GM23338 (cell line): ENCODE data around the gene MPEG1. TPM values are rescaled to one million over a fixed set of nuclear protein-coding genes. Genes with fewer than 3 reads are reported as not detected.
A peak's percentile ranks its signal among the peaks of the same experiment; 100 is the strongest.

ENCODE experiments used
- ATAC-seq: fragments of 200-7000 bp; cut with Tn5 transposase; 3 replicates; pipeline ENCODE4 v1.9.1; 2020
- DNase-seq: peaks from one replicate; pipeline ENCODE4 v3.0.0-alpha.2; 2015; ENCODE audit warnings: low spot score
- H2AFZ ChIP-seq: fragments of 200-600 bp; sonication (generic); 2 replicates; pipeline ENCODE4 v1.8.0; 2016; ENCODE audit warnings: antibody characterized with exemption, mild to moderate bottlenecking, moderate library complexity
- H3F3A ChIP-seq: fragments of 200-600 bp; sonication (generic); replicated peaks from 2 replicates; pipeline ENCODE4 v1.8.0; 2017; ENCODE audit warnings: antibody characterized with exemption, mixed run types, low read depth
- H3K27ac ChIP-seq: fragments of 200-600 bp; sonication (generic); 2 replicates; pipeline ENCODE4 v1.6.1; 2016; ENCODE audit warnings: low read depth
- H3K27me3 ChIP-seq: fragments of 200-600 bp; sonication (generic); 2 replicates; pipeline ENCODE4 v1.8.0; 2016; ENCODE audit warnings: mild to moderate bottlenecking, mixed run types, moderate library complexity; ENCODE audit not compliant: insufficient read depth
- H3K36me3 ChIP-seq: fragments of 200-600 bp; sonication (generic); 2 replicates; pipeline ENCODE4 v1.8.0; 2016; ENCODE audit warnings: mild to moderate bottlenecking; ENCODE audit not compliant: insufficient read depth
- H3K4me1 ChIP-seq: fragments of 200-600 bp; sonication (generic); 2 replicates; pipeline ENCODE4 v1.8.0; 2016; ENCODE audit warnings: mild to moderate bottlenecking, moderate library complexity; ENCODE audit not compliant: insufficient read depth
- H3K4me2 ChIP-seq: fragments of 200-600 bp; sonication (generic); 2 replicates; pipeline ENCODE4 v1.7.1; 2017; ENCODE audit warnings: mixed run types
- H3K4me3 ChIP-seq: fragments of 200-600 bp; sonication (generic); 2 replicates; pipeline ENCODE4 v1.6.1; 2016; ENCODE audit warnings: mixed run types
- H3K79me2 ChIP-seq: fragments of 200-600 bp; sonication (generic); replicated peaks from 2 replicates; pipeline ENCODE4 v1.8.0; 2017; ENCODE audit warnings: mild to moderate bottlenecking; ENCODE audit not compliant: insufficient read depth
- H3K9me2 ChIP-seq: fragments of 200-600 bp; sonication (generic); 2 replicates; pipeline ENCODE4 v1.8.0; 2017; ENCODE audit not compliant: insufficient read depth
- H4K20me1 ChIP-seq: fragments of 200-600 bp; sonication (generic); replicated peaks from 2 replicates; pipeline ENCODE4 v1.8.0; 2017; ENCODE audit warnings: mild to moderate bottlenecking; ENCODE audit not compliant: insufficient read depth
- H3K27ac Mint-ChIP-seq: 2 replicates; pipeline ENCODE4 v1.8.0; 2020; ENCODE audit warnings: inconsistent platforms, mild to moderate bottlenecking, moderate library complexity, mixed read lengths
- H3K27me3 Mint-ChIP-seq: 3 replicates; pipeline ENCODE4 v1.8.0; 2022; ENCODE audit warnings: low read depth, mild to moderate bottlenecking, moderate library complexity, mixed read lengths, inconsistent platforms; ENCODE audit not compliant: insufficient read depth, poor library complexity
- H3K36me3 Mint-ChIP-seq: 3 replicates; pipeline ENCODE4 v1.8.0; 2021; ENCODE audit warnings: low read depth, mild to moderate bottlenecking, inconsistent platforms, moderate library complexity, mixed read lengths
- H3K4me1 Mint-ChIP-seq: 3 replicates; pipeline ENCODE4 v1.8.0; 2020; ENCODE audit warnings: mild to moderate bottlenecking, inconsistent platforms, mixed read lengths
- H3K4me3 Mint-ChIP-seq: 3 replicates; pipeline ENCODE4 v1.8.0; 2021; ENCODE audit warnings: moderate library complexity, mild to moderate bottlenecking, inconsistent platforms, mixed read lengths
- H3K9me3 Mint-ChIP-seq: 3 replicates; pipeline ENCODE4 v1.8.0; 2020; ENCODE audit warnings: moderate library complexity, mild to moderate bottlenecking, inconsistent platforms, mixed read lengths
- CTCF ChIP-seq, 2 experiments: fragments of 200-600 bp in 1 of 2; sonication (generic) in 1 of 2; conservative IDR thresholded peaks; 2 replicates each; pipeline versions ENCODE4 v1.5.1 to v1.6.1; 2016 to 2017; ENCODE audit warnings: antibody characterized with exemption in 2 of 2, low read depth in 2 of 2, mild to moderate bottlenecking in 2 of 2, moderate library complexity in 1 of 2
- EZH2 ChIP-seq: fragments of 200-600 bp; sonication (generic); IDR thresholded peaks from one replicate; pipeline ENCODE4 v1.8.0; 2017; ENCODE audit warnings: antibody characterized with exemption, mild to moderate bottlenecking, low read depth; ENCODE audit not compliant: unreplicated experiment
- STAT1 ChIP-seq: IDR thresholded peaks from one replicate; pipeline ENCODE4 v1.6.1; 2016; ENCODE audit warnings: antibody characterized with exemption; ENCODE audit not compliant: unreplicated experiment
- ZNF114 ChIP-seq: fragments of 250-450 bp; sonication (Bioruptor Pico); IDR thresholded peaks from 2 replicates; pipeline ENCODE4 v1.5.0; 2020; ENCODE audit warnings: mild to moderate bottlenecking, moderate library complexity
- polyA plus RNA-seq: library from polyadenylated mRNA; unstranded; fragments of >200 nt; fragmentation: Nextera tagmentation; extraction: Ambion mirVana; gene quantifications from 2 replicates; pipeline ENCODE4 v1.2.1, GENCODE V29; 2016
- total RNA-seq: library from RNA; depleted of rRNA; stranded (reverse); fragments of >200 nt; shearing (Covaris generic); gene quantifications from 2 replicates; pipeline ENCODE4 v1.2.3, GENCODE V29; 2014

Gene MPEG1
- total and polyA plus RNA-seq, 2 experiments from 2014 or later, result not detected

- H3K4me1 Mint-ChIP-seq, result peaks cover 35% of the 10 kb centered on the region
- peak; percentile 57 for ATAC-seq
- H3K79me2 ChIP-seq, result peaks cover 21% of the 10 kb centered on the region
Observed at GRCh38 chr11:59173080-59173963, 39.4 kb downstream of the MPEG1 start.

GRCh38 chr11:59172345-59173079, 40.2 kb downstream of the MPEG1 start:
- H3K27ac ChIP-seq, result no peak overlapping the region

More at GRCh38 chr11:59173080-59173963, 39.4 kb downstream of the MPEG1 start:
- peaks cover 20% of the 10 kb centered on the region for H3K36me3 Mint-ChIP-seq
- peak; percentile 81 for DNase-seq
- Histone ChIP-seq H3K27ac (no peak overlapping the region; the same call in 1 of the 2 replicates), H4K20me1 (0 out of 2 replicates have a peak, but pooled peaks cover 7% of the 10 kb centered on the region), H3K9me2 (no peaks in the 10 kb centered on the region; the same call in 1 of the 2 replicates), H3K27me3 (peaks cover 6% of the 10 kb centered on the region; the same call in 1 of the 2 replicates), H3K4me1 (peaks cover 13% of the 10 kb centered on the region), H2AFZ (peak overlapping the region; percentile 97), H3K4me2 (peak overlapping the region; percentile 99), H3K36me3 (no peaks in the 10 kb centered on the region; the same call in 1 of the 2 replicates), H3K4me3 (peak overlapping the region; percentile 83), H3F3A (peaks cover 5% of the 10 kb centered on the region; the same call in 1 of the 2 replicates)
- peaks cover 4% of the 10 kb centered on the region for H3K9me3 Mint-ChIP-seq
- peak overlapping the region; percentile 91 for H3K4me3 Mint-ChIP-seq
- H3K27me3 Mint-ChIP-seq, result peaks cover 14% of the 10 kb centered on the region
- H3K27ac Mint-ChIP-seq, result peak overlapping the region; percentile 78
- no peak for TF ChIP-seq CTCF (conservative IDR thresholded peaks at IDR 0.05; ENCODE audit: low read depth in 2 of 2)
- no peak for TF ChIP-seq ZNF114 (CRISPR knock-in tag)
- TF ChIP-seq STAT1, result no peak
- no peak for TF ChIP-seq EZH2

More at GRCh38 chr11:59172345-59173079, 40.2 kb downstream of the MPEG1 start:
- no peaks in the 10 kb centered on the region for H3K36me3 ChIP-seq
- H3K9me2 ChIP-seq, result no peaks in the 10 kb centered on the region; the same call in 1 of the 2 replicates
- H2AFZ ChIP-seq, result peak overlapping the region; percentile 97
- H3F3A ChIP-seq, result peaks cover 5% of the 10 kb centered on the region; the same call in 1 of the 2 replicates
- peaks cover 14% of the 10 kb centered on the region for H3K79me2 ChIP-seq
- TF ChIP-seq STAT1, result no peak
- Mint-ChIP-seq H3K4me1 (peaks cover 31% of the 10 kb centered on the region), H3K9me3 (no peaks in the 10 kb centered on the region), H3K4me3 (peak overlapping the region; percentile 91), H3K36me3 (peaks cover 12% of the 10 kb centered on the region), H3K27ac (peak overlapping the region; percentile 78; the same call in 1 of the 2 replicates), H3K27me3 (peaks cover 14% of the 10 kb centered on the region)
- peaks cover 13% of the 10 kb centered on the region for H3K4me1 ChIP-seq
- peak overlapping the region; percentile 99 for H3K4me2 ChIP-seq
- H4K20me1 ChIP-seq, result 0 out of 2 replicates have a peak, but pooled peaks cover 7% of the 10 kb centered on the region
- DNase-seq, result peak; percentile 52
- peak; percentile 12 for ATAC-seq
- H3K27me3 ChIP-seq, result peaks cover 6% of the 10 kb centered on the region; the same call in 1 of the 2 replicates
- H3K4me3 ChIP-seq, result peak overlapping the region; percentile 83
